Measurements from ENCODE around the gene VPS4B.
"Not testable (repeated sequence)": the region's sequence is repeated elsewhere in the genome, so short reads cannot be mapped to it uniquely, and the experiment has no call there.

VPS4B gene

GRCh38 chr18:63422087-63422863 is at the start of gene VPS4B:
TSS of gene VPS4B (minus strand) at chr18:63422476. CDS start at chr18:63422259, 217 bp downstream.
- in situ Hi-C loops (cut with MboI; ENCODE audit: low sequenced_read_pairs), result no loop called here

DNA sequence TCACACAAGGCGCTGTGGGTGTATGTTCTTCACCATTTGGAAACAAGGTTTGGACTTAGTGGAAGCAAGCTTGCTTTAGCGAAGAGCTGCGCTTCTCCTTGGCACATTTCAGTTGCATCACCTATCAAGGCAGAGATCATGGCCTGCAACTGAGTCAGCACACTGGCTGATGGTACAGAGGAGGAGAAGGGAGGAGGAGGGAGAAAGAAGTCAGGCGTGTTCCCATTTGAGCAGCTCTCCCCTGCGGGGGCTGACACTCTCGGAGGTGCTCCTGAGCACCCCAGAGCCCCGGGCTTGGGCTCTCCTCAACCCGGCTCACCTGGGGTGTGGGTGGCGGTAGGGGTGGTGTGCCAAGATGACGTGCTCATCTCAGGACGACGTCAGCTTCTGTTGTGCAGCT is 48.5 kb upstream of the VPS4B start:
- in situ Hi-C loops (cut with MboI; ENCODE audit: low sequenced_read_pairs), result no loop called here

GRCh38 chr18:63468575-63468974 is 46.3 kb upstream of the VPS4B start:
- in situ Hi-C loops (cut with MboI; ENCODE audit: low sequenced_read_pairs), result no loop called here

GRCh38 chr18:63467699-63468098 is 45.4 kb upstream of the VPS4B start:
- in situ Hi-C loops (cut with MboI; ENCODE audit: low sequenced_read_pairs), result no loop called here

DNA sequence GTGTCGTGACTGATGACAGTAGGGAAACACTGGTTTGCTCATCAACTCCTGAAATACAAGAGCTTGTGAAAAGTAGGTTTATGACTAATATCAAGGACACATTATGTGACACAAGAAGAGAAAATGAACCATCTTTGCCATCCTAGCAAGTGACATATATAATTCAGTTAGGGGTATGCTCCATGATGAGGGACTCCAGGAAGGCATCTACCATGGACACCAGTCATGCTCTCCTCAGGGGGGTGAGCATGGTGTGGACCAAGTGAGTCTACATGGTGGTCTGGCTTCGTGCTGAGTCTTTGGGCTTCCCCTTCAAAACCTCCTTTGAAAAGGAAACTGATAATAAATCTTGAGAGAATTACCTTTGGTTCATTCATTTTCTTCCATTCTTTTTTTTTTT is 42.8 kb upstream of the VPS4B start:
- in situ Hi-C loops (cut with MboI; ENCODE audit: low sequenced_read_pairs), result no loop called here

DNA sequence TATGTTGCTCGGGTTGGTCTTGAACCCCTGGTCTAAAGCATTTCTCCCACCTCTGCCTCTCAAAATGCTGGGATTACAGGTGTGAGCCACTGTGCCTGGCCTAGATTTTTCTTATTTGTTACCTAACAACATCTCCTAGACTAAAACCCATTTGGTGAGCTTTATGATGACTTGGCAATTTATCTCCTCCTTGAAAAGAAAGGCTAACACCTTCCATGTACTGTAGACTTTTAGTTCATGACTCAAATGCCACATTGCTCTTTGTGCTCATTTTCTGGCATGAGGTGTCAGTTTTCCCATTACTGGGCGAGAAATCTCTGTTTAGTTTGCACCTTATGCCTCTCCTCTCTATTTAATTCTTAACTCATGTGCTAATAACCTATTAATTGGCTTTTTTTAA is 42.2 kb upstream of the VPS4B start:
- in situ Hi-C loops (cut with MboI; ENCODE audit: low sequenced_read_pairs), result no loop called here

GRCh38 chr18:63460414-63460813 is 38.1 kb upstream of the VPS4B start:
- in situ Hi-C loops (cut with MboI; ENCODE audit: low sequenced_read_pairs), result no loop called here

- in situ Hi-C loops (cut with MboI; ENCODE audit: low sequenced_read_pairs), result no loop called here
Observed at GRCh38 chr18:63457977-63458376, 35.7 kb upstream of the VPS4B start.

GRCh38 chr18:63454497-63454896 is 32.2 kb upstream of the VPS4B start:
- in situ Hi-C loops (cut with MboI; ENCODE audit: low sequenced_read_pairs), result no loop called here

GRCh38 chr18:63452751-63453150 is 30.5 kb upstream of the VPS4B start:
- in situ Hi-C loops (cut with MboI; ENCODE audit: low sequenced_read_pairs), result not testable (repeated sequence)

DNA sequence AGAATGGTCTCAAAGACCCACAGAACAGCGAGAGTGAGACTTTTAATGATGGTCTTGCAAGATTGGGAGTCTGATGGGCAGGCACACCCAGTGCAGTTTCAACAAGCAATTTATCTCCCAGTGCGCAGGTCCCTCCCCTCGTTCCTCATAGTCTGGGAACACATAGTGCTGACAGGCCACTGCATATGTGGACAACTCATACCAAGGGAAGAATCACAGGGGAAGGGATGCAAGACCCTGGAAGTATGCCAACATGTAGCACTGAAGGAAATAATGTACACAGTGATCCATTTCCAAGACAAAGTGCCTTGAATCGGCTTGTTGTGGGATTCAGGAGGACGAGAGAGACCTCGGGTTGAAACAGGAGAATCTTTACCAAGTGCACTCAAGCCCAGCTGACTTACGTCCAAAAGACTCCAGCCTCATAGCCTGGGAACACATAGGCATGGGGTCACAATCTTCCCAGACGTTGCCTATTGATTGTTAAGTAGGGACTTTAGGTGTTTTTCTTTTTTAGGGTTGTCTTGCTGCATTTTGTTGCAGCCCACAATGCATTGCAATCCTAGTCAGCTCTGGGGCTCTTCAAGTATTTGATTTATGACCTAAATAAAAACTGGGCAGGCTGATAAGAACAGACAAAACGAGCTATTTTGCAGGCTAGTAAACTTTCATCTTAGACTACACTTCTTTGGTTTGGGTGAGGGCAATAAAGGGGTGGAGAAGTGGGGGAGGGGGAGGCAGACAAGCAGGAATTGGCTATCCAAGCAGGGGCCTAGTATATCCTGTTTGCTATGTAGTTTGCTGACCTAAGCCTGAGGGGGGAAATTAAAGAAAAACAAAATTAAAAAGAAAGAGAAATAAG is 29.8 kb upstream of the VPS4B start:
- in situ Hi-C loops (cut with MboI; ENCODE audit: low sequenced_read_pairs), result no loop called here

DNA sequence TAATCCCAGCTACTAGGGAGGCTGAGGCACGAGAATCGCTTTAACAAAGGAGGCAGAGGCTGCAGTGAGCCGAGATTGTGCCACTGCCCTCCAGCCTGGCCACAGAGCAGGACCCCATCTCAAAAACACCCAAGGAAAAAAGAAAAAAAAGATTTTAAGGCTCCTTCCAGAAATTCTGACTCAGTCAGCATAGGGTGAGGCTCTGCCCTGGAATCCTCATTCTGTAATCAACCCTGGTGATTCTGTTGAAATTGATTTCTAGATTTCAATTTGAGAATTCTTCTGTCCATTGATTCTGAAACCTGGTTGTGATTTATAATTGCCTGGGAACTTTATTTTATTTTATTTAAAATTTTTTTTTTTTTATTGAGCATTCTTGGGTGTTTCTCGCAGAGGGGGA is 27.1 kb upstream of the VPS4B start:
- in situ Hi-C loops (cut with MboI; ENCODE audit: low sequenced_read_pairs), result no loop called here

- in situ Hi-C loops (cut with MboI; ENCODE audit: low sequenced_read_pairs), result no loop called here
Observed at GRCh38 chr18:63447066-63447465, 24.8 kb upstream of the VPS4B start.

DNA sequence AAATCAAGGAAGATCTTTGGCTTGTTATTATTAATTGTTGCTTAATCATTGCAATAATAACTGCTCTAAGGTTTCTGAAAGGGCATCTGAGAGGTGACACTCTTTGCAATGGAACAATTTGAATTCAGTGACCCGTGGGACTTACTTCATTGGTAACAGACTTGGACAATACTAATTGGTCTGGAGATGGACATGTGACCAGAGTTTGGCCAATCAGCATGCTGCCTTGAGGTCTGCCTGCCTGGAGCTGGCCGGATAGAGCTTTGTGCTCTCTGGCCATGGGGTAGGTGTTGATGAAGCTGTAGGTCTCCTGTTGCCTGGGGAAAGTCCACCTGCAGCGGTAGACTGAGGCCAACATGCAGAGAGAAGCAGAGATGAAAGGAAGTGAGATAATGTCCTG is 24.0 kb upstream of the VPS4B start:
- in situ Hi-C loops (cut with MboI; ENCODE audit: low sequenced_read_pairs), result no loop called here

DNA sequence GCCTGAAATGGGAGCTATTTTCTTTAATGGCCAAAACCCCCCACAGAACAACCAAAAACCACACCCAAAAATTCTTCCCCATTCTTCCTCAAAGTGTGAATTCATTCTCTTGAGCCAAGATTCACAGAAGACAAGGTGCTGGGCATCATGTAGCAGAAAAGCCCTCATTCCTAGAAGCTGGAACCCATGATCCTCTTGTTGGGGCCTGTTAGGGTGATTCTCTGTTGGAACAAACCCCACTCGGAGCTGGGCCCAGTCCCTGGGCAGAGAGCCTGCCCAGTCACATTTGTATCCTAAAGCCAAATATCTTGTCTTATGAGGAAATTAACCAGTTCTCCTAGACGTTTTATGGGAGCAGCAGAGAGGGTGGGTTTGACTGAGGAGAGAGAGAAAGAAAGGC is 22.8 kb upstream of the VPS4B start:
- in situ Hi-C loops (cut with MboI; ENCODE audit: low sequenced_read_pairs), result no loop called here

- in situ Hi-C loops (cut with MboI; ENCODE audit: low sequenced_read_pairs), result no loop called here
Observed at GRCh38 chr18:63444580-63444979, 22.3 kb upstream of the VPS4B start.

DNA sequence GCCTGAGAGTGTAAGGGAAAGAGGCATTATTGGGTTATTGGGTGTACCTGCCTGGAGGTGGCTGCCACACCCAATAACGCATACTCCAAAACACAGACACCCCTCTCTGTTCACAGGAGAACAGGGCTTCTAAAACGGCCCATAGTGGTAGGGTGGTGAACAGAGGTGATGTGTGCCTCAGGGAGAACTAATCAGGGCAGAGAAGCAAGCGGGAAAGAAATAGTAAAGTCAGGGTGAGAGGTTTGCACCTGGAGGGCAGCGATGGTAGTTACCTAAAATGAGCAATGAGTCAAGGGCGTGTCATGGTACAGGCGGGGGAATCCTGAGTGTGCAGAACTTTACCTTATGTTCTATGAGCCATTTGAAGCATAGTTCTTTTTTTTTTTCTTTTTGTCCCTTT is 21.6 kb upstream of the VPS4B start:
- in situ Hi-C loops (cut with MboI; ENCODE audit: low sequenced_read_pairs), result no loop called here

GRCh38 chr18:63440881-63441280 is 18.6 kb upstream of the VPS4B start:
- in situ Hi-C loops (cut with MboI; ENCODE audit: low sequenced_read_pairs), result no loop called here

GRCh38 chr18:63440219-63440618 is 17.9 kb upstream of the VPS4B start:
- in situ Hi-C loops (cut with MboI; ENCODE audit: low sequenced_read_pairs), result no loop called here

DNA sequence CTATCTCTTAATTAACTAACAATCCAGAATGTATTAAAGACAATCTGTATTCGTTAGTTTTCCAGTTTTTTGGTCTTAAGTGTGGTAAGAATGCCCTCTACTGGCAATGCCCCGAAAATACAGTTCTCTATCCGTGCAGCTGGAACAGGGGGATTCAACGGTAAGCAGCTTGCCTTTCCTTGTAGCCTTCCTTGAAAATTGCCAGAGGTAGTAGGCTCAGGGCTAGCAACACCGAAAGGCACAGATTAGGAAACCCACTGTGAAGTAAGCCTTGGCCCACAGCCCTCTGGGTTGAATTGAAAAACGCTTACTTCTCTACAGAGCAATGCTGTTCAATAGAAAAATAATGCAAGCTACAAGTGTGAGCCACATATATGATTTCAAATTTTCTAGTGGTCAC is 17.1 kb upstream of the VPS4B start:
- in situ Hi-C loops (cut with MboI; ENCODE audit: low sequenced_read_pairs), result loop anchor here (10.0 kb wide), 1 partner anchor 425 kb away; no protein-coding TSS in a partner anchor

DNA sequence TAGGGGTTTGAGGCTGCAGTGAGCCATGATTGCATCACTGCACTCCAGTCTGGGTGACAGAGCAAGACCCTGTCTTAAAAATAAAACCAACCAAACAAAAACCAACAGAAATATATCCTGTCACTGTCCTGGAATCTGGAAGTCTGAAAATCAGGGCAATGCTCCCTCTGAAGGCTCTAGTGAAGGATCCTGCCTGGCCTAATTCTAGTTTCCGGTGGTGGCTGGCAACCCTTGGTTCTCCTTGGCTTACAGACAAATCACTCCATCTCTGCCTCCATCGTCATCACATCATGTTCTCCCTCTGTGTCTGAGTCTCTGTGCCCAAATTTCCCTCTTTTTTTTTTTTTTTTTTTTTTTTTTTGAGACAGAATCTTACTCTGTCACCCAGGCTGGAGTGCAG is 15.9 kb upstream of the VPS4B start:
- in situ Hi-C loops (cut with MboI; ENCODE audit: low sequenced_read_pairs), result loop anchor here (10.0 kb wide), 1 partner anchor 423 kb away; no protein-coding TSS in a partner anchor

GRCh38 chr18:63433334-63433866 is 11.1 kb upstream of the VPS4B start:
- in situ Hi-C loops (cut with MboI; ENCODE audit: low sequenced_read_pairs), result loop anchor here (10.0 kb wide), 1 partner anchor 419 kb away; no protein-coding TSS in a partner anchor
